HepG2 (cell line): ENCODE measurements around the gene FTL. TPM values are rescaled to one million over a fixed set of nuclear protein-coding genes. Genes with fewer than 3 reads are reported as not detected.

Source experiments
- AGO1 ChIP-seq: fragments of 200-400 bp; formaldehyde crosslinking; IDR thresholded peaks from 2 replicates; pipeline ENCODE4 v1.6.1; 2017; ENCODE audit warnings: mild to moderate bottlenecking, low read depth, low read length, moderate library complexity; ENCODE audit not compliant: poor library complexity, severe bottlenecking
- ELF1 ChIP-seq: sonication (generic); formaldehyde crosslinking; IDR thresholded peaks from 2 replicates; pipeline ENCODE4 v1.4.0; 2020; ENCODE audit warnings: missing genetic modification reagents
- MEIS2 ChIP-seq: sonication (generic); formaldehyde crosslinking; IDR thresholded peaks from 2 replicates; pipeline ENCODE4 v1.9.0; 2021; ENCODE audit warnings: mild to moderate bottlenecking, missing genetic modification reagents
- NR2C2 ChIP-seq: sonication (generic); formaldehyde crosslinking; IDR thresholded peaks from 2 replicates; pipeline ENCODE4 v1.4.0; 2020; ENCODE audit warnings: missing genetic modification reagents, mild to moderate bottlenecking, moderate library complexity, borderline replicate concordance
- ONECUT2 ChIP-seq: sonication (generic); formaldehyde crosslinking; IDR thresholded peaks from 2 replicates; pipeline ENCODE4 v1.4.0; 2020; ENCODE audit warnings: missing genetic modification reagents
- RFX5 ChIP-seq: IDR thresholded peaks from 2 replicates; pipeline ENCODE4 v1.6.1; 2011; ENCODE audit warnings: low read depth, low read length, improper control_type of control experiment
- TGIF2 ChIP-seq: IDR thresholded peaks from 2 replicates; pipeline ENCODE4 v1.6.1; 2016; ENCODE audit warnings: control low read depth, missing compliant biosample characterization
- TOPORS ChIP-seq: sonication (generic); formaldehyde crosslinking; IDR thresholded peaks from 2 replicates; pipeline ENCODE4 v1.8.0; 2023; ENCODE audit warnings: mild to moderate bottlenecking, missing genetic modification reagents
- ZNF782 ChIP-seq: sonication (generic); formaldehyde crosslinking; IDR thresholded peaks from 2 replicates; pipeline ENCODE4 v1.4.0; 2020; ENCODE audit warnings: missing genetic modification reagents, mild to moderate bottlenecking, borderline replicate concordance
- polyA plus RNA-seq, 8 experiments: library from polyadenylated mRNA; depleted of rRNA in 3 of 8; stranded (reverse) in 7 of 8; unstranded in 1 of 8; fragments of >200 nt; fragmentation: Illumina TruSeq in 4 of 8; extraction: Trizol in 4 of 8; gene quantifications; 2 replicates each; pipeline versions ENCODE4 v1.2.1 to v1.2.3, GENCODE V29; 2011 to 2016; ENCODE audit warnings: low read depth in 4 of 8, missing spikeins in 1 of 8, mixed read lengths in 1 of 8; ENCODE audit not compliant: insufficient read depth in 1 of 8
- total RNA-seq, 5 experiments: library from RNA; depleted of rRNA; stranded (reverse); fragments of >200 nt; fragmentation: Illumina TruSeq; extraction: Trizol; gene quantifications; 2 replicates each; pipeline ENCODE4 v1.2.3, GENCODE V29; 2016; ENCODE audit warnings: low read depth in 1 of 5
- TF ChIP-seq, protein P1 (sequence below): sonication (generic); formaldehyde crosslinking; IDR thresholded peaks from 2 replicates; pipeline ENCODE4 v1.4.0; 2020; ENCODE audit warnings: mild to moderate bottlenecking, missing genetic modification reagents
- TF ChIP-seq, protein P2 (sequence below): IDR thresholded peaks from 2 replicates; pipeline ENCODE4 v1.6.1; 2016; ENCODE audit warnings: mild to moderate bottlenecking, missing biosample characterization, missing genetic modification reagents
- TF ChIP-seq, protein P3 (sequence below): sonication (generic); formaldehyde crosslinking; IDR thresholded peaks from 2 replicates; pipeline ENCODE4 v1.4.0; 2020; ENCODE audit warnings: missing genetic modification reagents
- TF ChIP-seq, protein P4 (sequence below): sonication (generic); formaldehyde crosslinking; IDR thresholded peaks from 2 replicates; pipeline ENCODE4 v1.5.0; 2020; ENCODE audit warnings: missing genetic modification reagents
- TF ChIP-seq, protein P5 (sequence below): sonication (generic); formaldehyde crosslinking; IDR thresholded peaks from 2 replicates; pipeline ENCODE4 v1.9.0; 2022; ENCODE audit warnings: low read depth, missing genetic modification reagents

FTL gene
- total and polyA plus RNA-seq, 2 of the 13 experiments (the other 11 are each of a cell fraction or from before 2014, with no cell fraction given) = 2,721 to 8,800 TPM

DNA sequence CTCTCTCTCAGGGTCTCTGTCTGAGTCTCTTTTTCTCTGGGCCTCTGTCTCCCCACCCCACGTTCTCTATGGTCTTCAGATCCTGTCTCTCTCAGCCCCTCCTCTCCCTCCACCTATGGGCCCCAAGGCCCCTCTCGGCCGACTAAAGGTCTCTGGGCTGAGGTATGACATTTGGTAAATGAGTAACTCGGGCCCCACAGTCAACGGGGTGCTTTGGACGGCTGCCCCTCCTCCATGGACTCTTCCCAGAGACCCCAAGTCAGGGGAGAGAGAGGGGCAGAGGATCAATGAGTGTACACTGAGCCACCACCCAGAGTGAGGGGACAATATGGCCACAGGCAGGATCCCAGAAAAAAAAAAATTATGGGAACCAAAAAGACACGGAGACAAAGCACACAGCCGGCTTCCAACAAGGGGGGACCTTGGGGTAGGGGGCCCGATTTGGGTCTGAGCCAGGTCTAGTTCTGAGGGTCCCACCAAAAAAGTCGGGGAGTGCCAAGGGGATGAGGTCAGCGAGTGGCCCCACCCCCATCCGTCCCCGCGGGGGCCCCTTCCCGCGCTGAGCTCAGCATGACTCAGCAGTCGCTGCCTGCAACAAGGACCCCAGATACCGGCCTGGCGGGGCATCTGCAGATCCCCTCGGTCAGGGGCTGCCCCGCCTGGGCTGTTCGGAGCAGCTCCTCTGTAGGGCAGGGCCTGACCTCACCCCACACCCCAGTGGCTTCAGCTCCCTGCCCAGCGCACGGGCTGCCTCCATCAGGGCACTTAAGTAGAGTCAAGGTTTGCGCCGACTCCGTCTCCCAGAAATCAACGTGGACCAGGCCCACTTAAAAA, 1.5 kb upstream of the FTL start (continued):
- TF ChIP-seq ZNF782 (peak; percentile 73; the same call in 1 of the 2 replicates), AGO1 (peak; percentile 97), ELF1 (CRISPR knock-in tag) (peak; percentile 16; the same call in 1 of the 2 replicates), ONECUT2 (CRISPR knock-in tag) (peak; percentile 72; the same call in 1 of the 2 replicates), NR2C2 (CRISPR knock-in tag) (peak; percentile 73), MEIS2 (CRISPR knock-in tag) (no peak), TOPORS (peak; percentile 88; the same call in 1 of the 2 replicates), RFX5 (peak; percentile 78; the same call in 1 of the 2 replicates), TGIF2 (peak; percentile 43)
- TF ChIP-seq, protein P1, sequence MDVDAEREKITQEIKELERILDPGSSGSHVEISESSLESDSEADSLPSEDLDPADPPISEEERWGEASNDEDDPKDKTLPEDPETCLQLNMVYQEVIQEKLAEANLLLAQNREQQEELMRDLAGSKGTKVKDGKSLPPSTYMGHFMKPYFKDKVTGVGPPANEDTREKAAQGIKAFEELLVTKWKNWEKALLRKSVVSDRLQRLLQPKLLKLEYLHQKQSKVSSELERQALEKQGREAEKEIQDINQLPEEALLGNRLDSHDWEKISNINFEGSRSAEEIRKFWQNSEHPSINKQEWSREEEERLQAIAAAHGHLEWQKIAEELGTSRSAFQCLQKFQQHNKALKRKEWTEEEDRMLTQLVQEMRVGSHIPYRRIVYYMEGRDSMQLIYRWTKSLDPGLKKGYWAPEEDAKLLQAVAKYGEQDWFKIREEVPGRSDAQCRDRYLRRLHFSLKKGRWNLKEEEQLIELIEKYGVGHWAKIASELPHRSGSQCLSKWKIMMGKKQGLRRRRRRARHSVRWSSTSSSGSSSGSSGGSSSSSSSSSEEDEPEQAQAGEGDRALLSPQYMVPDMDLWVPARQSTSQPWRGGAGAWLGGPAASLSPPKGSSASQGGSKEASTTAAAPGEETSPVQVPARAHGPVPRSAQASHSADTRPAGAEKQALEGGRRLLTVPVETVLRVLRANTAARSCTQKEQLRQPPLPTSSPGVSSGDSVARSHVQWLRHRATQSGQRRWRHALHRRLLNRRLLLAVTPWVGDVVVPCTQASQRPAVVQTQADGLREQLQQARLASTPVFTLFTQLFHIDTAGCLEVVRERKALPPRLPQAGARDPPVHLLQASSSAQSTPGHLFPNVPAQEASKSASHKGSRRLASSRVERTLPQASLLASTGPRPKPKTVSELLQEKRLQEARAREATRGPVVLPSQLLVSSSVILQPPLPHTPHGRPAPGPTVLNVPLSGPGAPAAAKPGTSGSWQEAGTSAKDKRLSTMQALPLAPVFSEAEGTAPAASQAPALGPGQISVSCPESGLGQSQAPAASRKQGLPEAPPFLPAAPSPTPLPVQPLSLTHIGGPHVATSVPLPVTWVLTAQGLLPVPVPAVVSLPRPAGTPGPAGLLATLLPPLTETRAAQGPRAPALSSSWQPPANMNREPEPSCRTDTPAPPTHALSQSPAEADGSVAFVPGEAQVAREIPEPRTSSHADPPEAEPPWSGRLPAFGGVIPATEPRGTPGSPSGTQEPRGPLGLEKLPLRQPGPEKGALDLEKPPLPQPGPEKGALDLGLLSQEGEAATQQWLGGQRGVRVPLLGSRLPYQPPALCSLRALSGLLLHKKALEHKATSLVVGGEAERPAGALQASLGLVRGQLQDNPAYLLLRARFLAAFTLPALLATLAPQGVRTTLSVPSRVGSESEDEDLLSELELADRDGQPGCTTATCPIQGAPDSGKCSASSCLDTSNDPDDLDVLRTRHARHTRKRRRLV (CRISPR knock-in tag) = no peak; the same call in 1 of the 2 replicates
- TF ChIP-seq, protein P2, sequence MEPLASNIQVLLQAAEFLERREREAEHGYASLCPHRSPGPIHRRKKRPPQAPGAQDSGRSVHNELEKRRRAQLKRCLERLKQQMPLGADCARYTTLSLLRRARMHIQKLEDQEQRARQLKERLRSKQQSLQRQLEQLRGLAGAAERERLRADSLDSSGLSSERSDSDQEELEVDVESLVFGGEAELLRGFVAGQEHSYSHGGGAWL = peak; percentile 88
- TF ChIP-seq, protein P3, sequence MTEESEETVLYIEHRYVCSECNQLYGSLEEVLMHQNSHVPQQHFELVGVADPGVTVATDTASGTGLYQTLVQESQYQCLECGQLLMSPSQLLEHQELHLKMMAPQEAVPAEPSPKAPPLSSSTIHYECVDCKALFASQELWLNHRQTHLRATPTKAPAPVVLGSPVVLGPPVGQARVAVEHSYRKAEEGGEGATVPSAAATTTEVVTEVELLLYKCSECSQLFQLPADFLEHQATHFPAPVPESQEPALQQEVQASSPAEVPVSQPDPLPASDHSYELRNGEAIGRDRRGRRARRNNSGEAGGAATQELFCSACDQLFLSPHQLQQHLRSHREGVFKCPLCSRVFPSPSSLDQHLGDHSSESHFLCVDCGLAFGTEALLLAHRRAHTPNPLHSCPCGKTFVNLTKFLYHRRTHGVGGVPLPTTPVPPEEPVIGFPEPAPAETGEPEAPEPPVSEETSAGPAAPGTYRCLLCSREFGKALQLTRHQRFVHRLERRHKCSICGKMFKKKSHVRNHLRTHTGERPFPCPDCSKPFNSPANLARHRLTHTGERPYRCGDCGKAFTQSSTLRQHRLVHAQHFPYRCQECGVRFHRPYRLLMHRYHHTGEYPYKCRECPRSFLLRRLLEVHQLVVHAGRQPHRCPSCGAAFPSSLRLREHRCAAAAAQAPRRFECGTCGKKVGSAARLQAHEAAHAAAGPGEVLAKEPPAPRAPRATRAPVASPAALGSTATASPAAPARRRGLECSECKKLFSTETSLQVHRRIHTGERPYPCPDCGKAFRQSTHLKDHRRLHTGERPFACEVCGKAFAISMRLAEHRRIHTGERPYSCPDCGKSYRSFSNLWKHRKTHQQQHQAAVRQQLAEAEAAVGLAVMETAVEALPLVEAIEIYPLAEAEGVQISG (CRISPR knock-in tag) = peak; percentile 72
- TF ChIP-seq, protein P4, sequence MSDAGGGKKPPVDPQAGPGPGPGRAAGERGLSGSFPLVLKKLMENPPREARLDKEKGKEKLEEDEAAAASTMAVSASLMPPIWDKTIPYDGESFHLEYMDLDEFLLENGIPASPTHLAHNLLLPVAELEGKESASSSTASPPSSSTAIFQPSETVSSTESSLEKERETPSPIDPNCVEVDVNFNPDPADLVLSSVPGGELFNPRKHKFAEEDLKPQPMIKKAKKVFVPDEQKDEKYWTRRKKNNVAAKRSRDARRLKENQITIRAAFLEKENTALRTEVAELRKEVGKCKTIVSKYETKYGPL = no peak
- TF ChIP-seq, protein P5, sequence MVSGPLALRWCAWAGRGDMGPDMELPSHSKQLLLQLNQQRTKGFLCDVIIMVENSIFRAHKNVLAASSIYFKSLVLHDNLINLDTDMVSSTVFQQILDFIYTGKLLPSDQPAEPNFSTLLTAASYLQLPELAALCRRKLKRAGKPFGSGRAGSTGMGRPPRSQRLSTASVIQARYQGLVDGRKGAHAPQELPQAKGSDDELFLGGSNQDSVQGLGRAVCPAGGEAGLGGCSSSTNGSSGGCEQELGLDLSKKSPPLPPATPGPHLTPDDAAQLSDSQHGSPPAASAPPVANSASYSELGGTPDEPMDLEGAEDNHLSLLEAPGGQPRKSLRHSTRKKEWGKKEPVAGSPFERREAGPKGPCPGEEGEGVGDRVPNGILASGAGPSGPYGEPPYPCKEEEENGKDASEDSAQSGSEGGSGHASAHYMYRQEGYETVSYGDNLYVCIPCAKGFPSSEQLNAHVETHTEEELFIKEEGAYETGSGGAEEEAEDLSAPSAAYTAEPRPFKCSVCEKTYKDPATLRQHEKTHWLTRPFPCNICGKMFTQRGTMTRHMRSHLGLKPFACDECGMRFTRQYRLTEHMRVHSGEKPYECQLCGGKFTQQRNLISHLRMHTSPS = no peak; the same call in 1 of the 2 replicates
